C4-2B (cell line): ENCODE results near the gene CMTM2.

ENCODE experiments used
- ZFX ChIP-seq: fragments of 450-650 bp; IDR thresholded peaks from 2 replicates; pipeline ENCODE4 v1.6.1; 2017
- TF ChIP-seq, protein P1 (sequence below): fragments of 450-650 bp; conservative IDR thresholded peaks from 2 replicates; pipeline ENCODE4 v1.5.1; 2017; ENCODE audit warnings: mild to moderate bottlenecking

DNA sequence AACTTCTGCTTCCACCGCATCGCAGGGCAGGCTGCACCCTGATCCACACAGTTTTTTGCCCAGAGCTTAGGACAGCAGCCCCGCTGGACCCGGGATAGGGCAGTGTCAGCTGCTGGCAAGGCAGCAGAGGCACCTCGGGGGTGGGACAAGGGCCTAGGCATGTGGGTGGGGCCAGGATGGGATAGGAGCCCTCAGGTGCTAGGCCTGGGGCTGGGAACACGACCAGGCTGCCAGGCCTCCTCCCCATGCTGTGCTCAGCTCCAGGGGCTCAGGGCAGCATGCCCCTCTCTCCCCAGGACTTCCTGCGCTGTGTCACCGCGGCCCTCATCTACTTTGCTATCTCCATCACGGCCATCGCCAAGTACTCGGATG lies 29.9 kb downstream of the CMTM2 start:
- no peak for TF ChIP-seq ZFX
- TF ChIP-seq, protein P1, sequence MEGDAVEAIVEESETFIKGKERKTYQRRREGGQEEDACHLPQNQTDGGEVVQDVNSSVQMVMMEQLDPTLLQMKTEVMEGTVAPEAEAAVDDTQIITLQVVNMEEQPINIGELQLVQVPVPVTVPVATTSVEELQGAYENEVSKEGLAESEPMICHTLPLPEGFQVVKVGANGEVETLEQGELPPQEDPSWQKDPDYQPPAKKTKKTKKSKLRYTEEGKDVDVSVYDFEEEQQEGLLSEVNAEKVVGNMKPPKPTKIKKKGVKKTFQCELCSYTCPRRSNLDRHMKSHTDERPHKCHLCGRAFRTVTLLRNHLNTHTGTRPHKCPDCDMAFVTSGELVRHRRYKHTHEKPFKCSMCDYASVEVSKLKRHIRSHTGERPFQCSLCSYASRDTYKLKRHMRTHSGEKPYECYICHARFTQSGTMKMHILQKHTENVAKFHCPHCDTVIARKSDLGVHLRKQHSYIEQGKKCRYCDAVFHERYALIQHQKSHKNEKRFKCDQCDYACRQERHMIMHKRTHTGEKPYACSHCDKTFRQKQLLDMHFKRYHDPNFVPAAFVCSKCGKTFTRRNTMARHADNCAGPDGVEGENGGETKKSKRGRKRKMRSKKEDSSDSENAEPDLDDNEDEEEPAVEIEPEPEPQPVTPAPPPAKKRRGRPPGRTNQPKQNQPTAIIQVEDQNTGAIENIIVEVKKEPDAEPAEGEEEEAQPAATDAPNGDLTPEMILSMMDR, result no peak
